SJSA1 (cell line): ENCODE measurements around the gene NCOA7. TPM values are rescaled to one million over a fixed set of nuclear protein-coding genes. Genes with fewer than 3 reads are reported as not detected.
"Not testable (repeated sequence)": the region's sequence is repeated elsewhere in the genome, so short reads cannot be mapped to it uniquely, and the experiment has no call there.

Experiments
- DNase-seq, 2 experiments: peaks; one replicate each; pipeline ENCODE4 v3.0.0-alpha.2; 2015 to 2020; ENCODE audit warnings: low spot score in 2 of 2, low read depth in 1 of 2
- H3K27ac ChIP-seq: fragments of 250-450 bp; sonication (Bioruptor Pico); 2 replicates; pipeline ENCODE4 v1.5.1; 2020; ENCODE audit warnings: mild to moderate bottlenecking, moderate library complexity
- H3K27me3 ChIP-seq: fragments of 250-450 bp; sonication (Bioruptor Pico); replicated peaks from 2 replicates; pipeline ENCODE4 v1.5.1; 2020; ENCODE audit warnings: mild to moderate bottlenecking, moderate library complexity
- H3K36me3 ChIP-seq: fragments of 250-450 bp; sonication (Bioruptor Pico); 2 replicates; pipeline ENCODE4 v1.5.1; 2020; ENCODE audit warnings: mild to moderate bottlenecking
- H3K4me1 ChIP-seq: fragments of 250-450 bp; sonication (Bioruptor Pico); replicated peaks from 2 replicates; pipeline ENCODE4 v1.6.1; 2021; ENCODE audit warnings: mild to moderate bottlenecking
- H3K4me3 ChIP-seq: fragments of 250-450 bp; sonication (Bioruptor Pico); 2 replicates; pipeline ENCODE4 v1.5.1; 2020; ENCODE audit warnings: mild to moderate bottlenecking
- H3K9me3 ChIP-seq: fragments of 250-450 bp; sonication (Bioruptor Pico); replicated peaks from 2 replicates; pipeline ENCODE4 v1.5.1; 2020; ENCODE audit warnings: mild to moderate bottlenecking
- total RNA-seq: library from RNA; depleted of rRNA; stranded (reverse); fragments of >200 nt; shearing (Covaris generic); gene quantifications from 2 replicates; pipeline ENCODE4 v1.2.3, GENCODE V29; 2014

The NCOA7 gene
- total RNA-seq, 1 experiment from 2014 or later, result 8.5 TPM

- peaks cover 43% of the 10 kb centered on the region for H3K4me1 ChIP-seq
- H3K27me3 ChIP-seq, result no peaks in the 10 kb centered on the region
- no peaks in the 10 kb centered on the region for H3K36me3 ChIP-seq
- no peak overlapping the region for H3K4me3 ChIP-seq
- peak overlapping the region; percentile 49 for H3K27ac ChIP-seq
- H3K9me3 ChIP-seq, result no peaks in the 10 kb centered on the region
- peak; percentile 65 to 88 for DNase-seq
Observed at GRCh38 chr6:125950293-125950692, 159.5 kb downstream of the NCOA7 start.

GRCh38 chr6:125950716-125951115, 160.0 kb downstream of the NCOA7 start:
- H3K4me3 ChIP-seq, result not testable (repeated sequence)

GRCh38 chr6:125951323-125951722, 160.6 kb downstream of the NCOA7 start:
- DNase-seq, result no peak
- no peak overlapping the region for H3K4me3 ChIP-seq
- H3K36me3 ChIP-seq, result no peaks in the 10 kb centered on the region
- H3K9me3 ChIP-seq, result no peaks in the 10 kb centered on the region
- peaks cover 35% of the 10 kb centered on the region for H3K4me1 ChIP-seq
- no peak overlapping the region for H3K27ac ChIP-seq
- H3K27me3 ChIP-seq, result no peaks in the 10 kb centered on the region

More at GRCh38 chr6:125950716-125951115, 160.0 kb downstream of the NCOA7 start:
- peaks cover 38% of the 10 kb centered on the region for H3K4me1 ChIP-seq
- not testable (repeated sequence) for DNase-seq, H3K36me3 ChIP-seq, H3K27me3 ChIP-seq, H3K9me3 ChIP-seq
- H3K27ac ChIP-seq, result peak overlapping the region; percentile 49

- DNase-seq, result peak in 1 of 2 experiments; percentile 68
- Histone ChIP-seq H3K4me1 (peaks cover 29% of the 10 kb centered on the region), H3K9me3 (no peaks in the 10 kb centered on the region), H3K27me3 (no peaks in the 10 kb centered on the region), H3K27ac (no peak overlapping the region), H3K4me3 (no peak overlapping the region), H3K36me3 (0 out of 2 replicates have a peak, but pooled peaks cover 3% of the 10 kb centered on the region)
Observed at GRCh38 chr6:125952764-125953501, 162.2 kb downstream of the NCOA7 start.

GRCh38 chr6:125953502-125953875, 162.7 kb downstream of the NCOA7 start:
- DNase-seq, result no peak
- H3K4me1 ChIP-seq, result peaks cover 30% of the 10 kb centered on the region
- H3K36me3 ChIP-seq, result 0 out of 2 replicates have a peak, but pooled peaks cover 3% of the 10 kb centered on the region
- no peaks in the 10 kb centered on the region for H3K9me3 ChIP-seq
- no peak overlapping the region for H3K4me3 ChIP-seq
- no peaks in the 10 kb centered on the region for H3K27me3 ChIP-seq
- no peak overlapping the region for H3K27ac ChIP-seq

- no peak overlapping the region for H3K27ac ChIP-seq
- no peaks in the 10 kb centered on the region for H3K27me3 ChIP-seq
- no peaks in the 10 kb centered on the region for H3K9me3 ChIP-seq
- no peak overlapping the region for H3K4me3 ChIP-seq
- H3K36me3 ChIP-seq, result 0 out of 2 replicates have a peak, but pooled peaks cover 3% of the 10 kb centered on the region
- peaks cover 26% of the 10 kb centered on the region for H3K4me1 ChIP-seq
- no peak for DNase-seq
Observed at GRCh38 chr6:125954735-125955339, 164.1 kb downstream of the NCOA7 start.

GRCh38 chr6:125955973-125956372, 165.2 kb downstream of the NCOA7 start:
- peaks cover 15% of the 10 kb centered on the region for H3K4me1 ChIP-seq
- H3K36me3 ChIP-seq, result 0 out of 2 replicates have a peak, but pooled peaks cover 3% of the 10 kb centered on the region
- no peak for DNase-seq
- peak overlapping the region; percentile 19; the same call in 1 of the 2 replicates for H3K27ac ChIP-seq
- H3K4me3 ChIP-seq, result peak overlapping the region; percentile 66
- H3K27me3 ChIP-seq, result no peaks in the 10 kb centered on the region
- H3K9me3 ChIP-seq, result no peaks in the 10 kb centered on the region

- Histone ChIP-seq H3K36me3 (0 out of 2 replicates have a peak, but pooled peaks cover 3% of the 10 kb centered on the region), H3K27ac (peak within 1 kb of the TSS; percentile 32; the same call in 1 of the 2 replicates), H3K4me3 (peak within 1 kb of the TSS; percentile 66), H3K27me3 (no peaks in the 10 kb centered on the region), H3K9me3 (no peaks in the 10 kb centered on the region), H3K4me1 (peaks cover 15% of the 10 kb centered on the region)
- peak; percentile 92 to 97 for DNase-seq
Observed at GRCh38 chr6:125956506-125957390, 166.0 kb downstream of the NCOA7 start, which contains the start of gene HINT3. Gene HINT3 (plus strand): TSS chr6:125956770. CDS start chr6:125956978, 208 bp downstream.

- no peaks in the 10 kb centered on the region for H3K27me3 ChIP-seq
- 0 out of 2 replicates have a peak, but pooled peaks cover 3% of the 10 kb centered on the region for H3K36me3 ChIP-seq
- peaks cover 15% of the 10 kb centered on the region for H3K4me1 ChIP-seq
- no peak for DNase-seq
- H3K27ac ChIP-seq, result no peak overlapping the region
- H3K4me3 ChIP-seq, result peak overlapping the region; percentile 66
- no peaks in the 10 kb centered on the region for H3K9me3 ChIP-seq
Observed at GRCh38 chr6:125957391-125957693, 166.6 kb downstream of the NCOA7 start.

- no peak for DNase-seq
- H3K4me3 ChIP-seq, result no peak overlapping the region
- H3K27ac ChIP-seq, result no peak overlapping the region
- H3K36me3 ChIP-seq, result 0 out of 2 replicates have a peak, but pooled peaks cover 3% of the 10 kb centered on the region
- no peaks in the 10 kb centered on the region for H3K9me3 ChIP-seq
- no peaks in the 10 kb centered on the region for H3K27me3 ChIP-seq
- peaks cover 15% of the 10 kb centered on the region for H3K4me1 ChIP-seq
Observed at GRCh38 chr6:125957845-125958244, 167.1 kb downstream of the NCOA7 start.

GRCh38 chr6:125959041-125959440, 168.3 kb downstream of the NCOA7 start:
- Histone ChIP-seq H3K4me1 (peaks cover 15% of the 10 kb centered on the region), H3K36me3 (0 out of 2 replicates have a peak, but pooled peaks cover 3% of the 10 kb centered on the region), H3K27ac (no peak overlapping the region), H3K9me3 (no peaks in the 10 kb centered on the region), H3K4me3 (no peak overlapping the region), H3K27me3 (no peaks in the 10 kb centered on the region)
- no peak for DNase-seq

- DNase-seq, result no peak
- no peaks in the 10 kb centered on the region for H3K9me3 ChIP-seq
- H3K4me3 ChIP-seq, result no peak overlapping the region
- 0 out of 2 replicates have a peak, but pooled peaks cover 3% of the 10 kb centered on the region for H3K36me3 ChIP-seq
- no peaks in the 10 kb centered on the region for H3K27me3 ChIP-seq
- H3K4me1 ChIP-seq, result peaks cover 14% of the 10 kb centered on the region
- H3K27ac ChIP-seq, result no peak overlapping the region
Observed at GRCh38 chr6:125961117-125961516, 170.4 kb downstream of the NCOA7 start.

GRCh38 chr6:125962900-125963497, 172.2 kb downstream of the NCOA7 start:
- H3K36me3 ChIP-seq, result no peaks in the 10 kb centered on the region
- no peak overlapping the region for H3K27ac ChIP-seq
- no peak overlapping the region for H3K4me3 ChIP-seq
- no peaks in the 10 kb centered on the region for H3K9me3 ChIP-seq
- no peak for DNase-seq
- no peaks in the 10 kb centered on the region for H3K27me3 ChIP-seq
- peaks cover 2% of the 10 kb centered on the region for H3K4me1 ChIP-seq
